ENCODE measurements around the gene ARPC1A. TPM values are rescaled to one million over a fixed set of nuclear protein-coding genes. Genes with fewer than 3 reads are reported as not detected.
A peak's percentile ranks its signal among the peaks of the same experiment; 100 is the strongest.
"Not testable (repeated sequence)": the region's sequence is repeated elsewhere in the genome, so short reads cannot be mapped to it uniquely, and the experiment has no call there.

ARPC1A gene
- total RNA-seq, 2 donors from 2014 or later = 150 to 154 TPM

DNA sequence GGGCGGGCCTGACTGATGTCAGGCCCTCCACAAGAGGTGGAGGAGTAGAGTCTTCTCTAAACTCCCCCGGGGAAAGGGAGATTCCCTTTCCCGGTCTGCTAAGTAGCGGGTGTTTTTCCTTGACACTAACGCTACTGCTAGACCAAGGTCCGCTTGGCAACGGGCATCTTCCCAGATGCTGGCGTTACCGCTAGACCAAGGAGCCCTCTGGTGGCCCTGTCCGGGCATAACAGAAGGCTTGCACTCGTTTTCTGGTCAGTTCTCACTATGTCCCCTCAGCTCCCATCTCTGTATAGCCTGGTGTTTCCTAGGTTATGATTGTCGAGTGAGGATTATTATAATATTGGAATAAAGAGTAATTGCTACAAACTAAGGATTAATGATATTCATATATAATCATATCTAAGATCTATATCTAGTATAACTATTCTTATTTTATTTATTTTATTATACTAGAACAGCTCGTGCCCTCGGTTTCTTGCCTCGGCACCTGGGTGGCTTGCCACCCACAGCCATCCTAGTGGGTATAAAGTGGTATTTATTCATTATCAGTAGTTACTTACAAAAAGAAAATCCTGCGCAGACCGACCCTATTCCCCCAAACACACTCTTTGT, 89.9 kb downstream of the ARPC1A start:
- TF ChIP-seq, protein P1, sequence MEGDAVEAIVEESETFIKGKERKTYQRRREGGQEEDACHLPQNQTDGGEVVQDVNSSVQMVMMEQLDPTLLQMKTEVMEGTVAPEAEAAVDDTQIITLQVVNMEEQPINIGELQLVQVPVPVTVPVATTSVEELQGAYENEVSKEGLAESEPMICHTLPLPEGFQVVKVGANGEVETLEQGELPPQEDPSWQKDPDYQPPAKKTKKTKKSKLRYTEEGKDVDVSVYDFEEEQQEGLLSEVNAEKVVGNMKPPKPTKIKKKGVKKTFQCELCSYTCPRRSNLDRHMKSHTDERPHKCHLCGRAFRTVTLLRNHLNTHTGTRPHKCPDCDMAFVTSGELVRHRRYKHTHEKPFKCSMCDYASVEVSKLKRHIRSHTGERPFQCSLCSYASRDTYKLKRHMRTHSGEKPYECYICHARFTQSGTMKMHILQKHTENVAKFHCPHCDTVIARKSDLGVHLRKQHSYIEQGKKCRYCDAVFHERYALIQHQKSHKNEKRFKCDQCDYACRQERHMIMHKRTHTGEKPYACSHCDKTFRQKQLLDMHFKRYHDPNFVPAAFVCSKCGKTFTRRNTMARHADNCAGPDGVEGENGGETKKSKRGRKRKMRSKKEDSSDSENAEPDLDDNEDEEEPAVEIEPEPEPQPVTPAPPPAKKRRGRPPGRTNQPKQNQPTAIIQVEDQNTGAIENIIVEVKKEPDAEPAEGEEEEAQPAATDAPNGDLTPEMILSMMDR (conservative IDR thresholded peaks at IDR 0.05) = peak; percentile 80
- peaks cover 92% of the 10 kb centered on the region for H3K36me3 Mint-ChIP-seq (ENCODE audit: low read depth)
- not testable (repeated sequence) for H3K4me1 Mint-ChIP-seq; H3K9me3 Mint-ChIP-seq; H3K27me3 ChIP-seq (ENCODE audit: control insufficient read depth, insufficient read depth, low read length, poor library complexity, severe bottlenecking); H3K4me3 Mint-ChIP-seq; H3K9ac ChIP-seq (ENCODE audit: extremely low read depth, low read length, poor library complexity, severe bottlenecking); H3K4me1 ChIP-seq (ENCODE audit: control insufficient read depth, insufficient read depth, low read length); H3K4me3 ChIP-seq (ENCODE audit: low read length); H3K27me3 Mint-ChIP-seq (ENCODE audit: insufficient read depth); H3K27ac ChIP-seq (ENCODE audit: low read depth, low read length); H3K9me3 ChIP-seq (ENCODE audit: control insufficient read depth, low read length)
- H3K27ac Mint-ChIP-seq = peak overlapping the region; percentile 17
- WGBS, 2 experiments (ENCODE audit: insufficient coverage in 1 of 2, insufficient read length in 1 of 2) = 70 to 79% methylated on average over 9 to 13 of the region's 17 CpGs
- peak; percentile 86 for DNase-seq
- peaks cover 93% of the 10 kb centered on the region for H3K36me3 ChIP-seq (ENCODE audit: control insufficient read depth, insufficient read depth, low read length)

Other genes with a start within 250 kb of the ARPC1A start
- 10 to 100 TPM; 31.6 to 38.1 TPM for gene SMURF1, start 181.8 kb upstream of the ARPC1A start, total RNA-seq
- not detected for gene KPNA7, start 117.8 kb upstream of the ARPC1A start, total RNA-seq
- not detected for gene MYH16, start 53.1 kb upstream of the ARPC1A start, total RNA-seq
- 10 to 100 TPM; 53.3 to 73.9 TPM for gene ARPC1B, start 48.8 kb downstream of the ARPC1A start, total RNA-seq
- gene PDAP1, start 82.7 kb downstream of the ARPC1A start, total RNA-seq = 100 to 1,000 TPM; 147 to 165 TPM
- 100 to 1,000 TPM; 102 to 117 TPM for gene BUD31, start 83.1 kb downstream of the ARPC1A start, total RNA-seq
- 10 to 100 TPM; 11.9 to 12.5 TPM for gene PTCD1, start 112.9 kb downstream of the ARPC1A start, total RNA-seq
- gene CPSF4, start 113.0 kb downstream of the ARPC1A start, total RNA-seq = 100 to 1,000 TPM in 1 of 2 donors, 10 to 100 TPM in 1; 87.3 to 126 TPM
- 100 to 1,000 TPM; 455 to 472 TPM for gene ATP5MF, start 140.3 kb downstream of the ARPC1A start, total RNA-seq
- 10 to 100 TPM; 13.7 to 16.5 TPM for gene ZNF789, start 147.0 kb downstream of the ARPC1A start, total RNA-seq
- 10 to 100 TPM; 21.0 to 22.0 TPM for gene ZNF394, start 174.4 kb downstream of the ARPC1A start, total RNA-seq
- gene ZKSCAN5, start 178.8 kb downstream of the ARPC1A start, total RNA-seq = 10 to 100 TPM; 14.9 to 18.2 TPM
- gene FAM200A, start 226.2 kb downstream of the ARPC1A start, total RNA-seq = 1 to 10 TPM; 7.7 to 8.3 TPM
- 10 to 100 TPM; 57.0 to 58.2 TPM for gene ZNF655, start 232.7 kb downstream of the ARPC1A start, total RNA-seq